ENCODE measurements around the gene CARD19.

Gene CARD19

GRCh38 chr9:93092251-93092991 is 3.6 kb upstream of the CARD19 start:
- ATAC-seq, result no peak
- no peak for TF ChIP-seq TCF4 (CRISPR knock-in tag; IDR thresholded peaks at IDR 0.05; ENCODE audit: borderline replicate concordance)
- no peak for TF ChIP-seq CREB5 (CRISPR knock-in tag; IDR thresholded peaks at IDR 0.05; ENCODE audit: low read depth)
- TF ChIP-seq PATZ1 (CRISPR knock-in tag; IDR thresholded peaks at IDR 0.05; ENCODE audit: borderline replicate concordance), result no peak
- no peak for TF ChIP-seq SNAI2 (CRISPR knock-in tag; IDR thresholded peaks at IDR 0.05)

GRCh38 chr9:93093127-93093876 is 2.7 kb upstream of the CARD19 start:
- ATAC-seq, result no peak
- no peak for TF ChIP-seq BACH2 (CRISPR knock-in tag; IDR thresholded peaks at IDR 0.05; ENCODE audit: borderline replicate concordance)
- no peak for TF ChIP-seq TCF4 (CRISPR knock-in tag; IDR thresholded peaks at IDR 0.05; ENCODE audit: borderline replicate concordance)
- no peak for TF ChIP-seq ZFP3 (CRISPR knock-in tag; IDR thresholded peaks at IDR 0.05)
- TF ChIP-seq CREB5 (CRISPR knock-in tag; IDR thresholded peaks at IDR 0.05; ENCODE audit: low read depth), result no peak
- TF ChIP-seq PATZ1 (CRISPR knock-in tag; IDR thresholded peaks at IDR 0.05; ENCODE audit: borderline replicate concordance), result no peak
- no peak for TF ChIP-seq ISL1 (CRISPR knock-in tag; IDR thresholded peaks at IDR 0.05)
- TF ChIP-seq POU6F1 (CRISPR knock-in tag; IDR thresholded peaks at IDR 0.05; ENCODE audit: borderline replicate concordance, low read depth), result no peak
- no peak for TF ChIP-seq CSDC2 (CRISPR knock-in tag; IDR thresholded peaks at IDR 0.05)

DNA sequence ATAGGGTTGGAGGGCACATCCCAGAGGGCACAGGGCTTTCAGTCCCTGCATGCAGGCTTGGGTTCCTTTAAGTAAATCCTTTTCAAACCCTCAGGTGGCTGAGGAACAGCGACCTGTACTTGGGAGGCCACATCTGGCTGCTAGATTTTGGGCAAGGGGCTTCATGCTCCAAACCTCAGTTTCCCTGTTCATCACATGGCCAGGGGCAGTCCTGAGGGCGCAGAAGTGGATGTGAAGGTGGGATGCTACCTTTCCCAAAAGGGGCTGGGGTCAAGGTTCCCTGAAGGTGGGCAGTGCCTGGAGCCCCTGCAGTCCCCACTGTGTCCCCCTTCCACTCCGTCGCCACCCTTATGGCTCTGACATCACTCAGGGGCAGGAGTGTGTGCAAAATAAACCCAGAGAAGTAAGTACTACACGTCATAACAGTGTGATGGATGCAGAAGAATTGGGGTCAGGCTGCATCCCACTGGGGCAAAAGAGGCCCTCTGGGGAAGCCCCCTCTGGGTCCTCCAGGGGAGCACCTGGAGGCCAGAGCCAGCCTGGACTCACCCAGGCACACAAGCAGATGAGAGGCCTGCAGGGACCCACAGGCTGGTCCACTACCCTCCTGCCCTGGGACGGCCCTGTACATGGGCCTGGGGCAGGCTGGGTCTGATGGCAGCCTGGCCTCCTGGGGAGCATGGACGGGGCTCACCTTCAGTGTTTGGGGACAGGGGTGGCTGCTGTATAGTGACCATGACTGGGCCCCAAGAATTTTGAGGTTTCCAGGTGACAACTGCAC is 1.9 kb upstream of the CARD19 start:
- ATAC-seq, result no peak
- TF ChIP-seq ARNTL (CRISPR knock-in tag; IDR thresholded peaks at IDR 0.05; ENCODE audit: borderline replicate concordance, low read depth), result no peak
- no peak for TF ChIP-seq ZNF565 (CRISPR knock-in tag; conservative IDR thresholded peaks at IDR 0.05; ENCODE audit: low read depth)
- no peak for TF ChIP-seq OSR1 (CRISPR knock-in tag; IDR thresholded peaks at IDR 0.05)
- TF ChIP-seq ISL1 (CRISPR knock-in tag; IDR thresholded peaks at IDR 0.05), result no peak
- no peak for TF ChIP-seq ZNF8 (CRISPR knock-in tag; IDR thresholded peaks at IDR 0.05)
- TF ChIP-seq POU6F1 (CRISPR knock-in tag; IDR thresholded peaks at IDR 0.05; ENCODE audit: borderline replicate concordance, low read depth), result no peak
- TF ChIP-seq SNAI2 (CRISPR knock-in tag; IDR thresholded peaks at IDR 0.05), result no peak
- no peak for TF ChIP-seq GLIS3 (CRISPR knock-in tag; IDR thresholded peaks at IDR 0.05)
- no peak for TF ChIP-seq PATZ1 (CRISPR knock-in tag; IDR thresholded peaks at IDR 0.05; ENCODE audit: borderline replicate concordance)
- TF ChIP-seq TCF4 (CRISPR knock-in tag; IDR thresholded peaks at IDR 0.05; ENCODE audit: borderline replicate concordance), result no peak
- no peak for TF ChIP-seq ZFP3 (CRISPR knock-in tag; IDR thresholded peaks at IDR 0.05)
- no peak for TF ChIP-seq RARB (CRISPR knock-in tag; IDR thresholded peaks at IDR 0.05)
- TF ChIP-seq CREB5 (CRISPR knock-in tag; IDR thresholded peaks at IDR 0.05; ENCODE audit: low read depth), result no peak
- TF ChIP-seq PPARA (CRISPR knock-in tag; IDR thresholded peaks at IDR 0.05; ENCODE audit: borderline replicate concordance), result no peak
- TF ChIP-seq ZNF70 (CRISPR knock-in tag; IDR thresholded peaks at IDR 0.05), result no peak
- TF ChIP-seq TOX (CRISPR knock-in tag; IDR thresholded peaks at IDR 0.05; ENCODE audit: borderline replicate concordance), result no peak
- no peak for TF ChIP-seq ESRRG (CRISPR knock-in tag; IDR thresholded peaks at IDR 0.05)
- TF ChIP-seq BACH2 (CRISPR knock-in tag; IDR thresholded peaks at IDR 0.05; ENCODE audit: borderline replicate concordance), result no peak

Measured in SK-N-SH treated with all-trans-retinoic acid at 6 μM for 48 hours (cell line).